HepG2 (cell line): ENCODE results near the gene SERPINB1. TPM values are rescaled to one million over a fixed set of nuclear protein-coding genes. Genes with fewer than 3 reads are reported as not detected.

ENCODE experiments used
- HOXA7 ChIP-seq: sonication (generic); formaldehyde crosslinking; IDR thresholded peaks from 2 replicates; pipeline ENCODE4 v1.8.1; 2022; ENCODE audit warnings: mild to moderate bottlenecking, missing genetic modification reagents, moderate library complexity
- RBM39 ChIP-seq: fragments of 200-400 bp; formaldehyde crosslinking; IDR thresholded peaks from one replicate; pipeline ENCODE4 v1.6.1; 2018; ENCODE audit warnings: antibody characterized with exemption, mild to moderate bottlenecking, low read depth, low read length; ENCODE audit not compliant: poor library complexity, severe bottlenecking
- ZBTB7A ChIP-seq: sonication (generic); formaldehyde crosslinking; IDR thresholded peaks from 2 replicates; pipeline ENCODE4 v1.8.0; 2022; ENCODE audit warnings: mild to moderate bottlenecking, missing genetic modification reagents
- ZNF546 ChIP-seq: sonication (generic); formaldehyde crosslinking; conservative IDR thresholded peaks from 2 replicates; pipeline ENCODE4 v1.8.1; 2023; ENCODE audit warnings: mild to moderate bottlenecking, missing genetic modification reagents
- ZNF567 ChIP-seq: sonication (generic); formaldehyde crosslinking; IDR thresholded peaks from 2 replicates; pipeline ENCODE4 v1.8.1; 2023; ENCODE audit warnings: mild to moderate bottlenecking, missing genetic modification reagents, borderline replicate concordance
- ZNF570 ChIP-seq: sonication (generic); formaldehyde crosslinking; IDR thresholded peaks from 2 replicates; pipeline ENCODE4 v1.4.0; 2020; ENCODE audit warnings: mild to moderate bottlenecking, missing genetic modification reagents, borderline replicate concordance
- ZNF598 ChIP-seq: sonication (generic); formaldehyde crosslinking; IDR thresholded peaks from 2 replicates; pipeline ENCODE4 v1.5.1; 2020; ENCODE audit warnings: mild to moderate bottlenecking, missing genetic modification reagents, borderline replicate concordance
- ZNF775 ChIP-seq: sonication (generic); formaldehyde crosslinking; IDR thresholded peaks from 2 replicates; pipeline ENCODE4 v1.4.0; 2020; ENCODE audit warnings: missing genetic modification reagents, mild to moderate bottlenecking, moderate library complexity, borderline replicate concordance
- ZSCAN22 ChIP-seq: sonication (generic); formaldehyde crosslinking; IDR thresholded peaks from 2 replicates; pipeline ENCODE4 v1.4.0; 2020; ENCODE audit warnings: mild to moderate bottlenecking, missing genetic modification reagents
- polyA plus RNA-seq, 8 experiments: library from polyadenylated mRNA; depleted of rRNA in 3 of 8; stranded (reverse) in 7 of 8; unstranded in 1 of 8; fragments of >200 nt; fragmentation: Illumina TruSeq in 4 of 8; extraction: Trizol in 4 of 8; gene quantifications; 2 replicates each; pipeline versions ENCODE4 v1.2.1 to v1.2.3, GENCODE V29; 2011 to 2016; ENCODE audit warnings: low read depth in 4 of 8, missing spikeins in 1 of 8, mixed read lengths in 1 of 8; ENCODE audit not compliant: insufficient read depth in 1 of 8
- total RNA-seq, 5 experiments: library from RNA; depleted of rRNA; stranded (reverse); fragments of >200 nt; fragmentation: Illumina TruSeq; extraction: Trizol; gene quantifications; 2 replicates each; pipeline ENCODE4 v1.2.3, GENCODE V29; 2016; ENCODE audit warnings: low read depth in 1 of 5
- TF ChIP-seq, protein P1 (sequence below): sonication (generic); formaldehyde crosslinking; IDR thresholded peaks from 2 replicates; pipeline ENCODE4 v1.4.0; 2020; ENCODE audit warnings: missing genetic modification reagents; ENCODE audit errors: not compliant biosample characterization
- TF ChIP-seq, protein P2 (sequence below): IDR thresholded peaks from 2 replicates; pipeline ENCODE4 v1.4.0; 2020; ENCODE audit warnings: mild to moderate bottlenecking, missing genetic modification reagents
- TF ChIP-seq, protein P3 (sequence below): sonication (generic); formaldehyde crosslinking; IDR thresholded peaks from 2 replicates; pipeline ENCODE4 v1.4.0; 2020; ENCODE audit warnings: low read depth, mild to moderate bottlenecking, missing genetic modification reagents
- TF ChIP-seq, protein P4 (sequence below): sonication (generic); formaldehyde crosslinking; IDR thresholded peaks from 2 replicates; pipeline ENCODE4 v1.9.0; 2021; ENCODE audit warnings: mild to moderate bottlenecking, missing genetic modification reagents
- TF ChIP-seq, protein P5 (sequence below): fragments of 450-650 bp; IDR thresholded peaks from 2 replicates; pipeline ENCODE4 v1.6.1; 2016

Gene SERPINB1
- total and polyA plus RNA-seq, 2 of the 13 experiments (the other 11 are each of a cell fraction or from before 2014, with no cell fraction given), result 41.4 to 60.5 TPM

DNA sequence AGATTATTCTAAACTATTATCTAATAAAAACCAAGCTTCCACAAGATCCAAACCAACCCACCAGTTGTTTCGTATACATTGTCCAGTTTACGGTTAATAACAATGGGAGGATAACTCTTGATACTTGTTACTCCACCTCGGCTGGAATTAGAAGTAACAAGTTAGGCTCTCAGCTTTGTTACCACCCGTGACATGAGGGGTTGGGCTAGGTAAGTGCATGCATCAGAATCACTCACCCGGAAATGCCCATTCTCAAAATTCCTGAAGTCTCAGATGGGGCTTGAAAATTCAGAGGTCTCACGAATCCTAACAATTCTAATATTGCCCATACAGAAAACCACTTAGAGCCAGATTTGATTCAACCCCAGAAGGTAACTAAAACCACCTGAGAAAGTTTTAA, 27.0 kb upstream of the SERPINB1 start (continued):
- TF ChIP-seq ZBTB7A (CRISPR knock-in tag) (no peak), ZNF570 (CRISPR knock-in tag) (no peak), HOXA7 (CRISPR knock-in tag) (no peak), ZNF546 (CRISPR knock-in tag) (no peak), ZNF775 (no peak), ZNF598 (CRISPR knock-in tag) (no peak), ZNF567 (CRISPR knock-in tag) (no peak), RBM39 (no peak), ZSCAN22 (no peak)
- TF ChIP-seq, protein P1, sequence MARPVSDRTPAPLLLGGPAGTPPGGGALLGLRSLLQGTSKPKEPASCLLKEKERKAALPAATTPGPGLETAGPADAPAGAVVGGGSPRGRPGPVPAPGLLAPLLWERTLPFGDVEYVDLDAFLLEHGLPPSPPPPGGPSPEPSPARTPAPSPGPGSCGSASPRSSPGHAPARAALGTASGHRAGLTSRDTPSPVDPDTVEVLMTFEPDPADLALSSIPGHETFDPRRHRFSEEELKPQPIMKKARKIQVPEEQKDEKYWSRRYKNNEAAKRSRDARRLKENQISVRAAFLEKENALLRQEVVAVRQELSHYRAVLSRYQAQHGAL (CRISPR knock-in tag), result no peak
- TF ChIP-seq, protein P2, sequence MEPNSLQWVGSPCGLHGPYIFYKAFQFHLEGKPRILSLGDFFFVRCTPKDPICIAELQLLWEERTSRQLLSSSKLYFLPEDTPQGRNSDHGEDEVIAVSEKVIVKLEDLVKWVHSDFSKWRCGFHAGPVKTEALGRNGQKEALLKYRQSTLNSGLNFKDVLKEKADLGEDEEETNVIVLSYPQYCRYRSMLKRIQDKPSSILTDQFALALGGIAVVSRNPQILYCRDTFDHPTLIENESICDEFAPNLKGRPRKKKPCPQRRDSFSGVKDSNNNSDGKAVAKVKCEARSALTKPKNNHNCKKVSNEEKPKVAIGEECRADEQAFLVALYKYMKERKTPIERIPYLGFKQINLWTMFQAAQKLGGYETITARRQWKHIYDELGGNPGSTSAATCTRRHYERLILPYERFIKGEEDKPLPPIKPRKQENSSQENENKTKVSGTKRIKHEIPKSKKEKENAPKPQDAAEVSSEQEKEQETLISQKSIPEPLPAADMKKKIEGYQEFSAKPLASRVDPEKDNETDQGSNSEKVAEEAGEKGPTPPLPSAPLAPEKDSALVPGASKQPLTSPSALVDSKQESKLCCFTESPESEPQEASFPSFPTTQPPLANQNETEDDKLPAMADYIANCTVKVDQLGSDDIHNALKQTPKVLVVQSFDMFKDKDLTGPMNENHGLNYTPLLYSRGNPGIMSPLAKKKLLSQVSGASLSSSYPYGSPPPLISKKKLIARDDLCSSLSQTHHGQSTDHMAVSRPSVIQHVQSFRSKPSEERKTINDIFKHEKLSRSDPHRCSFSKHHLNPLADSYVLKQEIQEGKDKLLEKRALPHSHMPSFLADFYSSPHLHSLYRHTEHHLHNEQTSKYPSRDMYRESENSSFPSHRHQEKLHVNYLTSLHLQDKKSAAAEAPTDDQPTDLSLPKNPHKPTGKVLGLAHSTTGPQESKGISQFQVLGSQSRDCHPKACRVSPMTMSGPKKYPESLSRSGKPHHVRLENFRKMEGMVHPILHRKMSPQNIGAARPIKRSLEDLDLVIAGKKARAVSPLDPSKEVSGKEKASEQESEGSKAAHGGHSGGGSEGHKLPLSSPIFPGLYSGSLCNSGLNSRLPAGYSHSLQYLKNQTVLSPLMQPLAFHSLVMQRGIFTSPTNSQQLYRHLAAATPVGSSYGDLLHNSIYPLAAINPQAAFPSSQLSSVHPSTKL (CRISPR knock-in tag), result no peak
- TF ChIP-seq, protein P3, sequence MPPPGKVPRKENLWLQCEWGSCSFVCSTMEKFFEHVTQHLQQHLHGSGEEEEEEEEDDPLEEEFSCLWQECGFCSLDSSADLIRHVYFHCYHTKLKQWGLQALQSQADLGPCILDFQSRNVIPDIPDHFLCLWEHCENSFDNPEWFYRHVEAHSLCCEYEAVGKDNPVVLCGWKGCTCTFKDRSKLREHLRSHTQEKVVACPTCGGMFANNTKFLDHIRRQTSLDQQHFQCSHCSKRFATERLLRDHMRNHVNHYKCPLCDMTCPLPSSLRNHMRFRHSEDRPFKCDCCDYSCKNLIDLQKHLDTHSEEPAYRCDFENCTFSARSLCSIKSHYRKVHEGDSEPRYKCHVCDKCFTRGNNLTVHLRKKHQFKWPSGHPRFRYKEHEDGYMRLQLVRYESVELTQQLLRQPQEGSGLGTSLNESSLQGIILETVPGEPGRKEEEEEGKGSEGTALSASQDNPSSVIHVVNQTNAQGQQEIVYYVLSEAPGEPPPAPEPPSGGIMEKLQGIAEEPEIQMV, result no peak
- TF ChIP-seq, protein P4, sequence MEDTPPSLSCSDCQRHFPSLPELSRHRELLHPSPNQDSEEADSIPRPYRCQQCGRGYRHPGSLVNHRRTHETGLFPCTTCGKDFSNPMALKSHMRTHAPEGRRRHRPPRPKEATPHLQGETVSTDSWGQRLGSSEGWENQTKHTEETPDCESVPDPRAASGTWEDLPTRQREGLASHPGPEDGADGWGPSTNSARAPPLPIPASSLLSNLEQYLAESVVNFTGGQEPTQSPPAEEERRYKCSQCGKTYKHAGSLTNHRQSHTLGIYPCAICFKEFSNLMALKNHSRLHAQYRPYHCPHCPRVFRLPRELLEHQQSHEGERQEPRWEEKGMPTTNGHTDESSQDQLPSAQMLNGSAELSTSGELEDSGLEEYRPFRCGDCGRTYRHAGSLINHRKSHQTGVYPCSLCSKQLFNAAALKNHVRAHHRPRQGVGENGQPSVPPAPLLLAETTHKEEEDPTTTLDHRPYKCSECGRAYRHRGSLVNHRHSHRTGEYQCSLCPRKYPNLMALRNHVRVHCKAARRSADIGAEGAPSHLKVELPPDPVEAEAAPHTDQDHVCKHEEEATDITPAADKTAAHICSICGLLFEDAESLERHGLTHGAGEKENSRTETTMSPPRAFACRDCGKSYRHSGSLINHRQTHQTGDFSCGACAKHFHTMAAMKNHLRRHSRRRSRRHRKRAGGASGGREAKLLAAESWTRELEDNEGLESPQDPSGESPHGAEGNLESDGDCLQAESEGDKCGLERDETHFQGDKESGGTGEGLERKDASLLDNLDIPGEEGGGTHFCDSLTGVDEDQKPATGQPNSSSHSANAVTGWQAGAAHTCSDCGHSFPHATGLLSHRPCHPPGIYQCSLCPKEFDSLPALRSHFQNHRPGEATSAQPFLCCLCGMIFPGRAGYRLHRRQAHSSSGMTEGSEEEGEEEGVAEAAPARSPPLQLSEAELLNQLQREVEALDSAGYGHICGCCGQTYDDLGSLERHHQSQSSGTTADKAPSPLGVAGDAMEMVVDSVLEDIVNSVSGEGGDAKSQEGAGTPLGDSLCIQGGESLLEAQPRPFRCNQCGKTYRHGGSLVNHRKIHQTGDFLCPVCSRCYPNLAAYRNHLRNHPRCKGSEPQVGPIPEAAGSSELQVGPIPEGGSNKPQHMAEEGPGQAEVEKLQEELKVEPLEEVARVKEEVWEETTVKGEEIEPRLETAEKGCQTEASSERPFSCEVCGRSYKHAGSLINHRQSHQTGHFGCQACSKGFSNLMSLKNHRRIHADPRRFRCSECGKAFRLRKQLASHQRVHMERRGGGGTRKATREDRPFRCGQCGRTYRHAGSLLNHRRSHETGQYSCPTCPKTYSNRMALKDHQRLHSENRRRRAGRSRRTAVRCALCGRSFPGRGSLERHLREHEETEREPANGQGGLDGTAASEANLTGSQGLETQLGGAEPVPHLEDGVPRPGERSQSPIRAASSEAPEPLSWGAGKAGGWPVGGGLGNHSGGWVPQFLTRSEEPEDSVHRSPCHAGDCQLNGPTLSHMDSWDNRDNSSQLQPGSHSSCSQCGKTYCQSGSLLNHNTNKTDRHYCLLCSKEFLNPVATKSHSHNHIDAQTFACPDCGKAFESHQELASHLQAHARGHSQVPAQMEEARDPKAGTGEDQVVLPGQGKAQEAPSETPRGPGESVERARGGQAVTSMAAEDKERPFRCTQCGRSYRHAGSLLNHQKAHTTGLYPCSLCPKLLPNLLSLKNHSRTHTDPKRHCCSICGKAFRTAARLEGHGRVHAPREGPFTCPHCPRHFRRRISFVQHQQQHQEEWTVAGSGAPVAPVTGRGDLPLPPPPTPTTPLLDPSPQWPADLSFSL (CRISPR knock-in tag), result no peak
- TF ChIP-seq, protein P5, sequence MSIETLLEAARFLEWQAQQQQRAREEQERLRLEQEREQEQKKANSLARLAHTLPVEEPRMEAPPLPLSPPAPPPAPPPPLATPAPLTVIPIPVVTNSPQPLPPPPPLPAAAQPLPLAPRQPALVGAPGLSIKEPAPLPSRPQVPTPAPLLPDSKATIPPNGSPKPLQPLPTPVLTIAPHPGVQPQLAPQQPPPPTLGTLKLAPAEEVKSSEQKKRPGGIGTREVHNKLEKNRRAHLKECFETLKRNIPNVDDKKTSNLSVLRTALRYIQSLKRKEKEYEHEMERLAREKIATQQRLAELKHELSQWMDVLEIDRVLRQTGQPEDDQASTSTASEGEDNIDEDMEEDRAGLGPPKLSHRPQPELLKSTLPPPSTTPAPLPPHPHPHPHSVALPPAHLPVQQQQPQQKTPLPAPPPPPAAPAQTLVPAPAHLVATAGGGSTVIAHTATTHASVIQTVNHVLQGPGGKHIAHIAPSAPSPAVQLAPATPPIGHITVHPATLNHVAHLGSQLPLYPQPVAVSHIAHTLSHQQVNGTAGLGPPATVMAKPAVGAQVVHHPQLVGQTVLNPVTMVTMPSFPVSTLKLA, result no peak
- TF ChIP-seq, all 625 proteins: peak for 0
